H1 (cell line): ENCODE results near the gene CNIH3. TPM values are rescaled to one million over a fixed set of nuclear protein-coding genes. Genes with fewer than 3 reads are reported as not detected.

Experiments used
- CTCF ChIA-PET: fragments of 300-600 bp; sonication (Branson Sonifier 250); formaldehyde crosslinking; loops from one replicate; lab custom pipeline; 2021; ENCODE audit not compliant: partially characterized antibody; lab: Charles Lee
- POLR2A ChIA-PET: fragments of 300-600 bp; sonication (Branson Sonifier 250); formaldehyde crosslinking; loops from one replicate; lab custom pipeline; 2021; ENCODE audit warnings: inconsistent platforms; ENCODE audit not compliant: partially characterized antibody; lab: Charles Lee
- DNase-seq, 2 experiments: peaks; one replicate each; pipeline versions ENCODE4 v3.0.0 to v3.0.0-alpha.2; 2010 to 2022; ENCODE audit warnings: low spot score in 2 of 2, low read depth in 1 of 2, mixed read lengths in 1 of 2
- FAIRE-seq: peaks from 2 replicates; lab custom pipeline; 2011; peaks lifted over from hg19 to GRCh38; lab: Jason Lieb, UNC
- H2AFZ ChIP-seq: 2 replicates; pipeline ENCODE4 v1.8.1; 2012; ENCODE audit warnings: low read length, inconsistent platforms
- H2AK5ac ChIP-seq: 2 replicates; pipeline ENCODE4 v1.6.1; 2013; ENCODE audit warnings: low read depth, low read length
- H2BK120ac ChIP-seq: replicated peaks from 2 replicates; pipeline ENCODE3; 2013; ENCODE audit warnings: low read depth, low read length, inconsistent platforms
- H2BK12ac ChIP-seq: 2 replicates; pipeline ENCODE4 v1.6.1; 2013; ENCODE audit warnings: low read depth, low read length
- H2BK15ac ChIP-seq: 2 replicates; pipeline ENCODE4 v1.6.1; 2013; ENCODE audit warnings: low read length
- H2BK20ac ChIP-seq: 2 replicates; pipeline ENCODE4 v1.6.1; 2013; ENCODE audit warnings: low read length
- H2BK5ac ChIP-seq: 2 replicates; pipeline ENCODE4 v1.6.1; 2013; ENCODE audit warnings: low read depth, low read length
- H3K14ac ChIP-seq: 2 replicates; pipeline ENCODE4 v1.6.1; 2013; ENCODE audit warnings: inconsistent platforms; ENCODE audit not compliant: insufficient read length
- H3K18ac ChIP-seq: 2 replicates; pipeline ENCODE4 v1.6.1; 2013; ENCODE audit warnings: low read length; ENCODE audit errors: extremely low read depth
- H3K23ac ChIP-seq: 2 replicates; pipeline ENCODE4 v1.6.1; 2013; ENCODE audit warnings: inconsistent platforms; ENCODE audit not compliant: insufficient read length
- H3K23me2 ChIP-seq: 2 replicates; pipeline ENCODE4 v1.6.1; 2013; ENCODE audit warnings: low read depth, low read length
- H3K27ac ChIP-seq: 2 replicates; pipeline ENCODE4 v1.6.1; 2011; ENCODE audit warnings: low read depth, low read length, inconsistent platforms
- H3K27me3 ChIP-seq, 4 experiments: replicated peaks in 1 of 4; 1 replicate in 1 of 4; 2 replicates in 3 of 4; pipeline versions ENCODE4 v1.6.1 to v1.8.1; 2011 to 2013; ENCODE audit warnings: low read length in 3 of 4, mild to moderate bottlenecking in 3 of 4, inconsistent platforms in 2 of 4, mixed read lengths in 2 of 4, moderate library complexity in 1 of 4; ENCODE audit not compliant: control insufficient read depth in 3 of 4, insufficient read depth in 3 of 4; ENCODE audit errors: extremely low read depth in 1 of 4
- H3K36me3 ChIP-seq, 4 experiments: 2 replicates each; pipeline versions ENCODE4 v1.6.1 to v1.8.1; 2011 to 2013; ENCODE audit warnings: mild to moderate bottlenecking in 4 of 4, low read length in 3 of 4, moderate library complexity in 2 of 4, control low read depth in 1 of 4, inconsistent platforms in 1 of 4; ENCODE audit not compliant: insufficient read depth in 4 of 4, control insufficient read depth in 2 of 4
- H3K4ac ChIP-seq: replicated peaks from 2 replicates; pipeline ENCODE3; 2013; ENCODE audit warnings: low read length, low read depth, mixed read lengths, inconsistent platforms; ENCODE audit not compliant: insufficient read length
- H3K4me1 ChIP-seq, 4 experiments: replicated peaks in 1 of 4; 1 replicate in 1 of 4; 2 replicates in 3 of 4; pipeline versions ENCODE4 v1.6.1 to v1.8.1; 2011 to 2013; ENCODE audit warnings: low read length in 3 of 4, inconsistent platforms in 2 of 4, mixed read lengths in 1 of 4; ENCODE audit not compliant: insufficient read depth in 4 of 4, control insufficient read depth in 3 of 4
- H3K4me2 ChIP-seq, 2 experiments: 2 replicates each; pipeline versions ENCODE4 v1.6.1 to v1.8.1; 2011 to 2013; ENCODE audit warnings: low read depth in 2 of 2, low read length in 2 of 2, control low read depth in 1 of 2, inconsistent platforms in 1 of 2, mild to moderate bottlenecking in 1 of 2; ENCODE audit not compliant: insufficient read depth in 1 of 2
- H3K4me3 ChIP-seq, 4 experiments: fragments of 200-600, 300-600 bp in 1 of 4; sonication (generic), shearing (Covaris generic), sonication (Bioruptor Twin) in 1 of 4; 2 replicates each; pipeline versions ENCODE4 v1.5.1 to v1.8.1; 2011 to 2016; ENCODE audit warnings: low read length in 4 of 4, low read depth in 3 of 4, control low read depth in 2 of 4, inconsistent platforms in 2 of 4, mild to moderate bottlenecking in 2 of 4, mixed read lengths in 1 of 4, moderate library complexity in 1 of 4; ENCODE audit not compliant: insufficient read depth in 2 of 4; ENCODE audit errors: extremely low read depth in 1 of 4
- H3K56ac ChIP-seq: replicated peaks from 2 replicates; pipeline ENCODE3; 2013; ENCODE audit warnings: low read depth, mild to moderate bottlenecking, mixed read lengths, low read length, inconsistent platforms; ENCODE audit not compliant: insufficient read length
- H3K79me1 ChIP-seq: 2 replicates; pipeline ENCODE4 v1.6.1; 2013; ENCODE audit warnings: low read depth, low read length, control low read depth
- H3K79me2 ChIP-seq, 2 experiments: 2 replicates each; pipeline versions ENCODE4 v1.6.1 to v1.8.1; 2012 to 2013; ENCODE audit warnings: low read length in 2 of 2, mild to moderate bottlenecking in 2 of 2, inconsistent platforms in 1 of 2; ENCODE audit not compliant: insufficient read depth in 2 of 2, control insufficient read depth in 1 of 2
- H3K9ac ChIP-seq, 4 experiments: replicated peaks in 1 of 4; 1 replicate in 1 of 4; 2 replicates in 3 of 4; pipeline versions ENCODE4 v1.6.1 to v1.8.1; 2011 to 2013; ENCODE audit warnings: low read depth in 3 of 4, low read length in 3 of 4, control low read depth in 2 of 4, mild to moderate bottlenecking in 2 of 4, moderate library complexity in 2 of 4, inconsistent platforms in 1 of 4; ENCODE audit errors: extremely low read depth in 1 of 4
- H3K9me3 ChIP-seq, 2 experiments: 2 replicates each; pipeline versions ENCODE4 v1.6.1 to v1.8.1; 2012 to 2013; ENCODE audit warnings: mild to moderate bottlenecking in 2 of 2, moderate library complexity in 2 of 2, control low read depth in 1 of 2, inconsistent platforms in 1 of 2, low read depth in 1 of 2, low read length in 1 of 2, mixed read lengths in 1 of 2; ENCODE audit not compliant: insufficient read depth in 2 of 2
- H4K20me1 ChIP-seq, 2 experiments: replicated peaks in 1 of 2; 2 replicates each; pipeline versions ENCODE3 to v1.8.1; 2011 to 2013; ENCODE audit warnings: inconsistent platforms in 2 of 2, low read length in 2 of 2, mild to moderate bottlenecking in 1 of 2; ENCODE audit not compliant: insufficient read depth in 2 of 2, control insufficient read depth in 1 of 2
- H4K5ac ChIP-seq: 2 replicates; pipeline ENCODE4 v1.6.1; 2013; ENCODE audit warnings: low read length, low read depth, mixed read lengths, inconsistent platforms; ENCODE audit not compliant: insufficient read length
- H4K8ac ChIP-seq: 2 replicates; pipeline ENCODE4 v1.8.0; 2013; ENCODE audit warnings: mild to moderate bottlenecking, moderate library complexity, low read length, inconsistent platforms; ENCODE audit not compliant: insufficient read depth; ENCODE audit errors: extremely low read depth
- H4K91ac ChIP-seq: replicated peaks from 2 replicates; pipeline ENCODE3; 2013; ENCODE audit warnings: low read length, mixed read lengths, inconsistent platforms; ENCODE audit not compliant: insufficient read length
- BACH1 ChIP-seq: IDR thresholded peaks from 2 replicates; pipeline ENCODE4 v1.6.1; 2012; ENCODE audit warnings: low read length, improper control_type of control experiment
- JUND ChIP-seq: IDR thresholded peaks from 2 replicates; pipeline ENCODE4 v1.6.1; 2011; ENCODE audit warnings: mild to moderate bottlenecking, improper control_type of control experiment, low read length
- POLR2A ChIP-seq, 2 experiments: IDR thresholded peaks; 1 replicate in 1 of 2; 2 replicates in 1 of 2; pipeline ENCODE4 v1.6.1; 2011; ENCODE audit warnings: low read depth in 2 of 2, low read length in 2 of 2, mild to moderate bottlenecking in 2 of 2; ENCODE audit errors: control extremely low read depth in 1 of 2
- RFX5 ChIP-seq: IDR thresholded peaks from 2 replicates; pipeline ENCODE4 v1.6.1; 2011; ENCODE audit warnings: low read depth, low read length, improper control_type of control experiment, borderline replicate concordance
- SP1 ChIP-seq: IDR thresholded peaks from 2 replicates; pipeline ENCODE4 v1.6.1; 2011; ENCODE audit warnings: low read depth, low read length
- SRF ChIP-seq: IDR thresholded peaks from 2 replicates; pipeline ENCODE4 v1.6.1; 2011; ENCODE audit warnings: mild to moderate bottlenecking, low read depth, low read length, moderate library complexity
- YY1 ChIP-seq: IDR thresholded peaks from 2 replicates; pipeline ENCODE4 v1.6.1; 2011; ENCODE audit warnings: low read depth, mild to moderate bottlenecking, low read length
- WGBS, 2 experiments: shearing (Covaris generic) in 1 of 2; methylation state at CpG; one replicate each; pipeline versions ENCODE4 v1.1.6 to v1.1.7; 2013 to 2015; ENCODE audit warnings: low lambda C conversion rate in 2 of 2, mixed read lengths in 2 of 2, inconsistent platforms in 1 of 2, low coverage in 1 of 2, missing lambda C conversion rate in 1 of 2; ENCODE audit not compliant: insufficient replicate concordance in 2 of 2, insufficient coverage in 1 of 2, insufficient read length in 1 of 2; ENCODE audit errors: extremely low coverage in 1 of 2, missing lambda C conversion rate in 1 of 2; 5-methylcytosine and 5-hydroxymethylcytosine counted together
- polyA plus RNA-seq, 7 experiments: library from polyadenylated mRNA; depleted of rRNA in 3 of 7; stranded (reverse) in 5 of 7; unstranded in 2 of 7; fragments of >200 nt in 5 of 7; fragments of 200-250 nt in 2 of 7; gene quantifications; 1 replicate in 5 of 7; 2 replicates in 1 of 7; 4 replicates in 1 of 7; pipeline versions ENCODE4 v1.2.1 to v1.2.3, GENCODE V29; 2011 to 2013; ENCODE audit warnings: missing spikeins in 2 of 7, mixed read lengths in 2 of 7
- total RNA-seq: library from RNA; stranded (reverse); fragmentation: NEBNext Ultra II Directional; extraction: Animal tissue kit (Norgen Biotek cat#: 25700); gene quantifications from 2 replicates; pipeline ENCODE4 v1.2.1, GENCODE V29; 2021

Gene CNIH3
- total and polyA plus RNA-seq, 2 of the 8 experiments (the other 6 are each of a cell fraction or from before 2014, with no cell fraction given): 3.7 to 5.6 TPM

GRCh38 chr1:224580006-224580405 lies 36.1 kb upstream of the CNIH3 start:
- Histone ChIP-seq H3K4ac (no peak overlapping the region), H4K91ac (no peak overlapping the region), H2BK15ac (no peak overlapping the region), H3K9me3 (peaks cover 0 to 7% of the 10 kb centered on the region in 2 experiments; a peak in 1 of 4 replicates), H4K20me1 (no peaks in the 10 kb centered on the region), H3K4me3 (no peak overlapping the region), H3K4me2 (no peak overlapping the region), H3K4me1 (no peaks in the 10 kb centered on the region), H4K5ac (no peak overlapping the region), H3K36me3 (no peaks in the 10 kb centered on the region; a peak in 1 of 8 replicates), H2BK5ac (no peak overlapping the region), H2BK12ac (no peak overlapping the region), H3K23me2 (no peaks in the 10 kb centered on the region), H3K56ac (no peak overlapping the region), H3K79me1 (no peaks in the 10 kb centered on the region), H3K27ac (no peak overlapping the region), H3K79me2 (no peaks in the 10 kb centered on the region), H2BK20ac (no peak overlapping the region), H3K18ac (no peak overlapping the region), H2AK5ac (no peak overlapping the region), H2AFZ (no peak overlapping the region), H3K14ac (no peak overlapping the region), H4K8ac (no peak overlapping the region), H3K27me3 (no peaks in the 10 kb centered on the region), H3K23ac (no peak overlapping the region), H3K9ac (no peak overlapping the region), H2BK120ac (no peak overlapping the region)
- ChIA-PET CTCF (no interaction called here), POLR2A (no interaction called here)
- DNase-seq (no peak), FAIRE-seq (no peak)
- TF ChIP-seq SP1 (no peak), POLR2A (IDR thresholded peaks at IDR 0.05; ENCODE audit: control extremely low read depth in 1 of 2, low read depth in 2 of 2, low read length in 2 of 2) (no peak), JUND (no peak), BACH1 (no peak), RFX5 (no peak), SRF (no peak), YY1 (no peak)
- WGBS, 2 experiments: 84% methylated on average over 3 of the region's 3 CpGs; no CpG with 5 or more reads in 1 of the 2 experiments
